ENCODE data around the gene HDAC9. TPM values are rescaled to one million over a fixed set of nuclear protein-coding genes. Genes with fewer than 3 reads are reported as not detected.

The HDAC9 gene
- total and polyA plus RNA-seq, 12 donors = 2.6 to 23.1 (median 7.5) TPM

DNA sequence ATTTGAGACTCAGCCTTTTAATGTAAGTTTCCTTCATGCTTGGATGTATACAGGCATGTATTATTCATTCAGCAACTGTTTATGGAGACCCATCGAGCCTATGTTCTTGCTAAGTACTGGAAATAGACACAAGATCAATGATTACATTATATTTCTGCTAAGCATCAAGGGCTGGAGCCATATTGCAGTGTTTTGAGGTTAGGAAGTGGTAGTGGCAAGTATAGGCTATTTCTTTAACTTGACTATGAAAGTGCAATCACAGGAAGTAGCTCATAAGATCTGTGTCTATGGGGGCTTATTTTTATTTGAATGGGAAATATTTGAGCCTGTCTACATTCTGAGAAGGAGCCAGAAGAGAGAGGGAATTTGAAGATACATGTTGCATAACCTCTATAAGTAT, 123.8 kb downstream of the HDAC9 start:
- Histone ChIP-seq H3K9me3 (replicated peaks in 1 of 3) (no peaks in the 10 kb centered on the region), H3K27me3 (no peaks in the 10 kb centered on the region), H3K4me1 (replicated peaks in 1 of 2) (no peaks in the 10 kb centered on the region), H3K4me3 (no peak overlapping the region), H3K27ac (no peak overlapping the region), H3K36me3 (replicated peaks in 1 of 2) (no peaks in the 10 kb centered on the region)
- WGBS, 4 donors = 45 to 79% (median 57%) methylated on average over 1 of the region's 1 CpG
- TF ChIP-seq, protein P1, sequence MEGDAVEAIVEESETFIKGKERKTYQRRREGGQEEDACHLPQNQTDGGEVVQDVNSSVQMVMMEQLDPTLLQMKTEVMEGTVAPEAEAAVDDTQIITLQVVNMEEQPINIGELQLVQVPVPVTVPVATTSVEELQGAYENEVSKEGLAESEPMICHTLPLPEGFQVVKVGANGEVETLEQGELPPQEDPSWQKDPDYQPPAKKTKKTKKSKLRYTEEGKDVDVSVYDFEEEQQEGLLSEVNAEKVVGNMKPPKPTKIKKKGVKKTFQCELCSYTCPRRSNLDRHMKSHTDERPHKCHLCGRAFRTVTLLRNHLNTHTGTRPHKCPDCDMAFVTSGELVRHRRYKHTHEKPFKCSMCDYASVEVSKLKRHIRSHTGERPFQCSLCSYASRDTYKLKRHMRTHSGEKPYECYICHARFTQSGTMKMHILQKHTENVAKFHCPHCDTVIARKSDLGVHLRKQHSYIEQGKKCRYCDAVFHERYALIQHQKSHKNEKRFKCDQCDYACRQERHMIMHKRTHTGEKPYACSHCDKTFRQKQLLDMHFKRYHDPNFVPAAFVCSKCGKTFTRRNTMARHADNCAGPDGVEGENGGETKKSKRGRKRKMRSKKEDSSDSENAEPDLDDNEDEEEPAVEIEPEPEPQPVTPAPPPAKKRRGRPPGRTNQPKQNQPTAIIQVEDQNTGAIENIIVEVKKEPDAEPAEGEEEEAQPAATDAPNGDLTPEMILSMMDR (IDR thresholded peaks at IDR 0.05) = no peak
- no peak for TF ChIP-seq POLR2A (IDR thresholded peaks at IDR 0.05)
- intact Hi-C loops (cut with DNase I) = no loop called here
- DNase-seq = no peak

DNA sequence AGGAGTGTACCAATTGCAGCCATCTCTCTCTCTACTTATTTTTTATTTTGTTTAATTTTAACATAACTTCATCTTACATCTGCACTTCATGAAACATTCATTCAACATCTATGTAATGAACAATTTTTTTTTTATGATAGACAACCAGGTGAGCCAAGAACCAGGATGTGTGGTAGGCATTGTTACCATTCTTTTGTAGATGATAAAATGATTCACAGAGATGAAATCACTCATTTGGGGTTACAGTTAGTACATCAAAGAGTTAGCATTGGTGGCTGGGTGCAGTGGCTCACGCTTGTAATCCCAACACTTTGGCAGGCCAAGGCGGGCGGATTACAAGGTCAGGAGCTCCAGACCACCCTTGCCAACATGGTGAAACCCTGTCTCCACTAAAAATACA, 127.8 kb downstream of the HDAC9 start:
- Histone ChIP-seq H3K4me1 (replicated peaks in 1 of 2) (no peaks in the 10 kb centered on the region), H3K9me3 (replicated peaks in 1 of 3) (no peaks in the 10 kb centered on the region), H3K27me3 (no peaks in the 10 kb centered on the region), H3K27ac (no peak overlapping the region), H3K36me3 (replicated peaks in 1 of 2) (no peaks in the 10 kb centered on the region), H3K4me3 (no peak overlapping the region)
- intact Hi-C loops (cut with DNase I) = no loop called here
- no peak for DNase-seq
- 93 to 100% (median 94%) methylated on average over 3 of the region's 3 CpGs for WGBS, 4 donors
- no peak for TF ChIP-seq POLR2A (IDR thresholded peaks at IDR 0.05)
- TF ChIP-seq, protein P1 (IDR thresholded peaks at IDR 0.05) = no peak

DNA sequence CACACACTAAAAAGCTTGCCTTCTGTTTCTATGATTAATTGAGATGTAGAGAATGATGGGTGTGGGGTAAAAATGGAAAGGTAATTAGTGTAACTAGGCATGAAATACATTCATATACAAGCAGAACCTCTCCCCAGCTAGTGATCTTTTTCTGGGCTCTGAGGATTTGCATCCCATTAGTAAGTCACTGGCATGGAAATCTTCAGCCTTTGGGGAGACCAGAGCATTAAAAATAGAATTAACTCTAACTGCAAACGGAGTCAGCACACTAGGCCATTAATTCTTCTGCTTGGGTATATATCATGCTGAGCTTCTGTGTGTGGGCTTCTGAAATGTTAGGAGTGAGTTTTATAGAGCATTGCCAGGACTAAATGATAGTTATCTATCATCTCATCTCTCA, 128.9 kb downstream of the HDAC9 start:
- WGBS, 4 donors = 48 to 82% (median 63%) methylated on average over 1 of the region's 1 CpG
- intact Hi-C loops (cut with DNase I) = no loop called here
- no peaks in the 10 kb centered on the region for H3K36me3 ChIP-seq (replicated peaks in 1 of 2)

DNA sequence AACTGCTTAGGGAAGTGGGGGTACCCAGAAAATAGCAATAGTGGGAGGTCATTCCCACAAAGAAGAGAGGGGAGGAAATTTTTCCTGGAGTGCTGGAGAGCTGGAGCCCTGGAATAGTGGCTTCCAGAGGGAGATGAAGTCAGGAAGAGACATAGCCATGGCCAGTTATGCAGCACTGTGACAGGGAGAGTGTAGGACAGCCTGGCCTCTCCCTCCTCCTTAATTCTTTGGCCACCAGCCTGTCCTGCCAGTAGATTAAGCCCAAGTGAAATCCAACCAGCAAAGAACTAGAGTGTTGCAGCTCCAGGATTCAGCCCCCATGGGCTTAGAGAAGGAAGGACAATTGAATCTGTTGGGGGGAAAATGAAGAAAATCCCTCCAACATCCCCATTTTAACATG, 130.5 kb downstream of the HDAC9 start:
- no peaks in the 10 kb centered on the region for H3K36me3 ChIP-seq (replicated peaks in 1 of 2)
- no peaks in the 10 kb centered on the region for H3K9me3 ChIP-seq (replicated peaks in 1 of 3)
- H3K4me1 ChIP-seq (replicated peaks in 1 of 2) = no peaks in the 10 kb centered on the region
- no peak overlapping the region for H3K4me3 ChIP-seq
- TF ChIP-seq, protein P1 (IDR thresholded peaks at IDR 0.05) = no peak
- TF ChIP-seq POLR2A (IDR thresholded peaks at IDR 0.05) = no peak
- DNase-seq = no peak
- intact Hi-C loops (cut with DNase I) = no loop called here
- no peak overlapping the region for H3K27ac ChIP-seq
- no peaks in the 10 kb centered on the region for H3K27me3 ChIP-seq

More for the DNA sequence above, 128.9 kb downstream of the HDAC9 start:
- Histone ChIP-seq H3K27me3 (no peaks in the 10 kb centered on the region), H3K27ac (no peak overlapping the region), H3K4me1 (replicated peaks in 1 of 2) (no peaks in the 10 kb centered on the region), H3K4me3 (no peak overlapping the region), H3K9me3 (replicated peaks in 1 of 3) (no peaks in the 10 kb centered on the region)
- DNase-seq = no peak
- TF ChIP-seq, protein P1 (IDR thresholded peaks at IDR 0.05) = no peak
- no peak for TF ChIP-seq POLR2A (IDR thresholded peaks at IDR 0.05)

All from adrenal gland (tissue), 12 donors.